GM11168 (cell line): ENCODE results near the gene OVOL2.
"Not testable (repeated sequence)": the region's sequence is repeated elsewhere in the genome, so short reads cannot be mapped to it uniquely, and the experiment has no call there.

Source experiments
- in situ Hi-C: fragments of 300-500 bp; cut with MboI; formaldehyde crosslinking; loops from one replicate; pipeline ENCODE4 v1.12.0; 2022; ENCODE audit warnings: low sequenced_read_pairs; ENCODE audit not compliant: unreplicated experiment

The OVOL2 gene

GRCh38 chr20:18057101-18057993, at the start of gene OVOL2:
OVOL2 (minus strand) TSS chr20:18057916; CDS start chr20:18057634, 282 bp downstream.
- in situ Hi-C loops: no loop called here

DNA sequence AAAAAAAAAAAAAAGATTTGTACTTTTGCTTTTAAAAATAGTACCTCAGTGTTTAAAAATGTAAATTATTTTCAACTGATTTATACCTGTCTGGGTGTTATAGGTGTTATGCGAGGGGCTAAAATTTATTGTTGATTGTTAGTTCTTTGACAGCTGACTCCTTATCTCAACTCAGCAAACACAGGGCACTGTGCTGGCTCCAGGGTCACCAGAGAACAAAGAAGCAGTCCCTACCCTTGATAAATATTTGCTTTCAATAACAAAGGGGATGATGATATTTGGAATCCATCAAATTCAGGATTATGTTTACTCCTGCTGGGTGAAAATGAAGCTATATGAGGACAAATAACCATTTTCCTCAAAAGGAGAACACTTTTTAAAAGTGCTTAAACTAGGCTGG, 45.8 kb upstream of the OVOL2 start:
- in situ Hi-C loops: no loop called here

DNA sequence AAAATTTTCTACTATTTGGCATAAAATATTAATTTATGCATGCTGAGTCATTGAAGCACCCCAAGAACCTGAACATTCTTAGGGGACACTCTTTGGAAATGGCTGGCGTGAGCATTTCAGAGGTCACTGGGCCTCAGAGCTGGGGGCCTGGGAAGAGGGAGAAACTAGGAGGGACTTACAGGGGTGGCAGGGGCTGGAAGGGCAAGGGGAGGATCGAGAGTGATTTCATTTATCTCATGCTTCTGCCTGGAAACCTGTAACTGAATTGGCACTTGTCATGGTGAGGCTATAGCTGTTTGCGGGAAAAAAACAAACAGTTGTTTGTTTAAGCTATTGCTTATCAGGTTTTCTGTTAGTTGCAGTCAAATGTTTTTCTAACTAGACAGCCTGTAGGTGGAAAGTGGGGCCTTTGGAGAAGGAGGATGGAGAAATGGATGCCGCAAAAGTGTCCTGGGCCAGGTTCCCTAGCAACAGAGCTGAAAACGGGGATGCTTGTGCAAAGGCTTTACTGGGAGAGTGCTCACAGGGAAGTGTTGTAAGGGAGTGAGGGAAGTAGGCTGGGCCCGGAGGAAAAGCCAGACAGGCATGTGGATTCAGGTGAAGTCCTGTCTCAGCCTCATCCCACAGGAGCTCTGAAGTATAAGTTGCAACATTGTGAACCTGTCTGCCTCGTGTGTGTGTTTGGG, 43.6 kb upstream of the OVOL2 start:
- in situ Hi-C loops: no loop called here

- in situ Hi-C loops: not testable (repeated sequence)
Observed at GRCh38 chr20:18100569-18100968, 42.9 kb upstream of the OVOL2 start.

DNA sequence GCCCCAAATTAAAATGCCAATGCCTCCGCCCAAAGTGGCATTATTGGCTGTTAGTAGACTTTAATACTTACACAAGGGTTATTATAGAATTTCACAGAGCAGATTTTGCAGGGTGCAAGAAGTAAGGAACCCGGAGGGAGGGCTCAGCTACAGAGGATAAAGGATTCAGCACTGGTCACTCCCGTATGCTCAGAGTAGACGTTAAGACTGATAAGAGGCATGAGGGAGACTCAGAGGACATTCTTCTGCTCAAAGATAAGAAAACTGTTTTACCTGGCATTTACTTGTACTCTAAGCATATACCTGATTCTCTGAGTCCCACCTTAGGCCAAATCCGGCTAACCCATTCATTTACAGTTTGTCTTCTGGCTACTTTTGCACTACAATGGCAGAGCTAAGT, 36.5 kb upstream of the OVOL2 start:
- in situ Hi-C loops: no loop called here

DNA sequence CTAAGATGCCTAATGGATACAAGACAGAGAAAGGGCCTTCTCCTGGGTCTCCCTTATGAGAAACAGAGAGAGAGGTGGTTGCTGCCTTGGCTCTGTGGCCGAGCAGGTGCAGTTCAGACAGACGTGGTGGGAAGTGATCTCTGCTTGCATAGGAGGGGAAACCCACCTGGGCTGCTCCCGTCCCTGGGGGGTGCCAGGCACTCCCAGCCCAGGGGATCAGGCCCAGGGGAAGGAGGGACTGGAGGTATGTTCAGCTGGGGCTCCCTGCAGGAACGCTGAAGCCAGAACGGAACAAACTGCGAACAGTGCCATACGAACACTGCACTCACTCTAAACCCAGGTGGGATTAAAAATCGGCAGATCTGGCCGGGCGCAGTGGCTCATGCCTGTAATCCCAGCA, 35.7 kb upstream of the OVOL2 start:
- in situ Hi-C loops: no loop called here

DNA sequence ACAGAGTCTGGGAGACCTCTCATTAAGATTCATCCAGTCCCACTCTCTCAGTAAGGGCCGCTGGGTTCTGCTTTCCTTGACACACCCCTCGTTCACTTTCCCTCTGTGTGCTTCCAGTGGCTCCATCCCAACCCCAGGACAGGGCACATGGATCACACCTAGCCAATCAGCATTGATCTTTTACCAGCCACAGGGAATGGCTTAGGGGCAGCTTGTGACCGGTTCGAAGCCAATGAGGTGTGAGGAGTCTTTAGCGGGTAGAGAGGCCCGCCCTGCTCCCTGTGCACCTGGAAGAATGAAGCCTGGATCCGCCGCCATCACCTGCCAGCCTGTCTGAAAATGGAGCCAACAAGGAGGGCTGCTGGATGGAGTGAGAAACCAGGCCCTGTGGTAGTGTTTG, 35.2 kb upstream of the OVOL2 start:
- in situ Hi-C loops: no loop called here

GRCh38 chr20:18091623-18092022, 33.9 kb upstream of the OVOL2 start:
- in situ Hi-C loops: no loop called here

DNA sequence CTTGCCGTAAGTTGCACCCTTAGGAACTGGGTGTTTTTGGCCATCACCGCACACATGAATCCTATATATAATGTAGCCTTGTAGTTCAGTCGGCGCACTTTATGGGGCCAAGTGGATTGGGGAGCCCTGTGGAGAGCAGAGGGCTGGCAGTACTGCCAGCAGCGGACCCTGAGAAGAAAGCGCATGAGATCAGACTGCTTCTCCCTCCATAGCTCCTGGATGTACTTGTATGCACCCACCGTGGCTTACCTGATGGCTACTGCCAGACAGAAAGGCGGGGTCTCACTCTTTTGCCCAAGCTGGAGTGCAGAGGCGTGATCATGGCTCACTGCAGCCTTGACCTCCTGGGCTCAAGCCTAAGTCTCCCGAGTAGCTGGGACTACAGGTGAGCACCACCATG, 32.8 kb upstream of the OVOL2 start:
- in situ Hi-C loops: no loop called here

DNA sequence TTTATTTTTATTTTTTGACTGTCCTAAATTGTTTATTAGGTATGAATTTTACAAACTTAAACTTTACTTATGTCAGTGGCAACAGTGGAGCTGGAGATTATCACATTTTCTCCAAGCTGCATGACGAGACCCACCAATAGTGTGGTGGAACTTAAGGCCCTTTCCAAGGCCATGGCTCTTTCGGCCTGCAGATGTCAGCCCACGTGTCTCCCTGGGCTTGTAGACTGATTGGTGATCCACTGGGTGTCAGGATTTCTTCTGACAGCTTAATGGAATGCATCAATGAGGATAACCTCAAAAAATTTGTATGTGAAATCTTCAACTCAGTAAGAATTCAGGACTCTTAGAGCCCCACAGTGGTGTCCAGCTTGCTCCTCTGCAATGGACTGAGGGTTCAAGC, 32.3 kb upstream of the OVOL2 start:
- in situ Hi-C loops: no loop called here

DNA sequence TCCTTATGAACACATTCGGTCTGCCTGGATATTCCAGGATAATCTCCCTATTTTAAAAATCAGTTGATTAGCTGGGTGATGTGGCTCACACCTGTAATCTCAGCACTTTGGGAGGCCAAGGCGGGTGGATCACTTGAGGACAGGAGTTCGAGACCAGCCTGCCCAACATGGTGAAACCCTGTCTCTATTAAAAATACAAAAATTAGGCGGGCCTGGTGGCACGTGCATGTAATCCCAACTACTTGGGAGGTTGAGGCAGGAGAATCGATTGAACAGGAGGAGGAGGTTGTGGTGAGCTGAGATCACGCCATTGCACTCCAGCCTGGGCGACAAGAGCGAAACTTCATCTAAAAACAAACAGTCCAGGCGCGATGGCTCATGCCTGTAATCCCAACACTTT, 31.1 kb upstream of the OVOL2 start:
- in situ Hi-C loops: not testable (repeated sequence)

DNA sequence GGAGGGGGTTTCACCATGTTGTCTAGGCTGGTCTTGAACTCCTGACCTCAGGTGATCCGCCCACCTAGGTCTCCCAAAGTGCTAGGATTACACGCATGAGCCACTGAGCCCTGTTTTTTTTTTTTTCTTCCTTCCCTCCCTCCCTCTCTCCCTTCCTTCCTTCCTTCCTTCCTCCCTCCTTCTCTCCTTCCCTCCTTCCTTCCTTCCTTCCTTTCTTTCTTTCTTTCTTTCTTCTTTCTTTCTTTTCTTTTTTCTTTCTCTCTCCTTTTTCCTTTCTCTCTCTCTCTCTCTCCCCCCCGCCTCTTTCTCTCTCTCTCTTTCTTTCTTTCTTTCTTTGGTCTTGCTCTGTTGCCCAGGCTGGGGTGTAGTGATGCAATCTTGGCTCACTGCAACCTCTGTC, 30.6 kb upstream of the OVOL2 start:
- in situ Hi-C loops: not testable (repeated sequence)

DNA sequence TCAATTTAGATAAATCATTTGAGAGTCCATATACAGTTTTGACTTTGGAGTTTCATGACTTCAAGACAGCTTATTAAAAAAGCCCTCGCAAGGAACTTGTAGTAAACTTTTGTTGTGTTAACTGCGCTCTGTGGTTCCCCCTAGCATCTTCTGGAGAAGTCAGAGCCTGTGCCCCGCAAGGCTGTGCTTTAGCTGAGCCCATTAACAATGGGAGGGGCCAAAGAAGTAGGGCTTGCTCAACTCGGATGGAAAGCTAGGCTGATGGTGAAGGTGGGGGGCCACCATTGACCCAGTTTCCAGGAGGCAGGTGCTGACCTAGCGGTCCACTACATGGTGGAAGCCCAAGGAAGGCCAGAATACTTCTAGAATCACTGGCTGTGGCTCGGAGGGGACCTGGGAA, 29.3 kb upstream of the OVOL2 start:
- in situ Hi-C loops: no loop called here

DNA sequence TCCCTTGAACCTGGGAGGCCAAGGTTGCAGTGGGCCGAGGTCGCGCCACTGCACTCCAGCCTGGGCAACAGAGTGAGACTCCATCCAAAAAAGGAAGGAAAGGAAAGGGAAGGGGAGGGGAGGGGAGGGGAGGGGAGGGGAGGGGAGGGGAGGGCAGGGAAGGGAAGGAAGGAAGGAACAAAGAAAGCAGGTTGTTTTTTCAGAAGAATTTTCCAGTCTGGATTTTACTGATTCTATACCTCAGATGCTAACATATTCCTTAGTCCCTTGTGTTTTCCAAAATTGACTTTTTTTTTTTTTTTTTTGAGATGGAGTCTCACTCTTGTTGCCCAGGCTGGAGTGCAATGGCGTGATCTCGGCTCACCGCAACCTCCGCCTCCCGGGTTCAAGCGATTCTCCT, 23.1 kb upstream of the OVOL2 start:
- in situ Hi-C loops: not testable (repeated sequence)

DNA sequence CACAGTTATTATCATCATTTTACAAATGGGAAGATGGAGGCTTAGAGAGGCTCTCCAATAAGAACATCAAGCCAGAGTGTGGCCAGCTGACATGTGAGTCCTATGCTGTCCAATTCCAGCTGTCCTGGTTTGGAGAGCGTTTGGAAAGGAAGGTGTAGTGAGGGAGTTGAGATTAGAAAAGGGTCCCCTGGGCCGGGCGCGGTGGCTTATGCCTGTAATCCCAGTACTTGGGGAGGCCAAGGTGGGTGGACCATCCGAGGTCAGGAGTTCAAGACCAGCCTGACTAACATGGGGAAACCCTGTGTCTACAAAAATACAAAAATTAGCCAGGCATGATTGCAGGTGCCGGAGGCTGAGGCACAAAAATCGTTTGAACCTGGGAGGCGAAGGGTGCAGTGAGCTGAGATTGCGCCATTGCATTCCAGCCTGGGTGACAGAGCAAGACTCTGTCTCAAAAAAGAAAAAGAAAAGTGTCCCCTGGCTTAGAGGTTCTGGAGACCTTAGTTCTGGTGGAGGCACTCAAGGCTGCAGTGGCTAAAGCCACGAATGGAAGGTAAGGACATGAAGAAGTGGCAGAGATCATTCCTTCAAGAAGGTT, 22.1 kb upstream of the OVOL2 start:
- in situ Hi-C loops: no loop called here

- in situ Hi-C loops: no loop called here
Observed at GRCh38 chr20:18077157-18077556, 19.4 kb upstream of the OVOL2 start.

DNA sequence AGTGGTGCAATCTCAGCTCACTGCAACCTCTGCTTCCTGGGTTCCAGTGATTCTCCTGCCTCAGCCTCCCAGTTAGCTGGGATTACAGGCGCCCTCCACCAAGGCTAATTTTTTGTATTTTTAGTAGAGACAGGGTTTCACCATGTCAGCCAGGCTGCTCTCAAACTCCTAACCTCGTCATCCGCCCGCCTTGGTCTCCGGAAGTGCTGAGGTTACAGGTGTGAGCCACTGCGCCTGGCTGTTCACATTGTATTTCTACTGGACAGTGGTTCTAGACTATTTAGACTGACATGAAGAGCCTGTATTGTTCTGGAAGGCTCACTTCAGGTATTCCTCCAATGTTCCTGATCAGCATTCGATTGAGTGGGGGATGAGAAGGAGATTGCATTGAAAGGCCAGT, 14.8 kb upstream of the OVOL2 start:
- in situ Hi-C loops: no loop called here

DNA sequence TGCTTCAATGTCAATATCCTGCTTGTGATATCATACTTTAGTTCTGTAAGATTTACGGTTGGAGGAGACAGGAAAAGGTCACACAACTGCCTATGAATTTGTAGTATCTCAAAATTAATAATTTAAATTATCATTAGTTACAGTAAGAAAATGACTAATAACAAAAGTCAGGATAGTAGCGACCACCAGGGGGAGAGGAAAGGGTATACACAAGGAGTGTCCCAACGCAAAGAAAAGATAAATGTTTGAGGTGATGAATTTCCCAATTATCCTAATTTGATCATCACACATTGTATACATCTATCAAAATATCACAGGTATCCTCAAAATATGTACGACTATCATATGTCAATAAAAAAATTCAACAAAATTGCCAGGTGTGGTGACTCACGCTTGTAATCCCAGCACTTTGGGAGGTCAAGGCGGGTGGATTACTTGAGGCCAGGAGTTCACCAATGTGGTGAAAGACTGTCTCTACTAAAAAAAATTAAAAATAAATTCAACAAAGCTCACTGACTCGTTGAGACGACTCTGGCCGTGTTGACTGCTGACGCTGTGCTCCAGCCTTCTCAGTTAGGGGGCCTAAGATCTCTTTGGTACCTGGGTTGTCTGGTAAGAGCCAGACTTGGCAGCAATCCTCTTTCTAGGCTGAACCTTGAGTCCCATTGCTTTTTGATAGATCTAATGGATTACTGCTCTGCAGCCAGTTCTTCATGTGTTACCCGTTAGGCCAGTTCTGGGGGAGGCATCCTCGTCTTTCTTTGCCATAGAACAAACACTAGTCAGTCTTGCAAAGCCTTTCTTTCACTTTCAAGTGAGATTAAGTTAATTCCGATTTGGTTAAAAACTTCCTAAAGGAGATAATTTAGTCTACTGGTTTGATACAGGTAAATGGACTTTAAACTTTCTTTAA, 9.0 kb upstream of the OVOL2 start:
- in situ Hi-C loops: no loop called here

- in situ Hi-C loops: no loop called here
Observed at GRCh38 chr20:18063676-18064075, 6.0 kb upstream of the OVOL2 start.

GRCh38 chr20:18059603-18060002, 1.9 kb upstream of the OVOL2 start:
- in situ Hi-C loops: no loop called here
